T-cell (primary cell): ENCODE results near the gene LEMD3. TPM values are rescaled to one million over a fixed set of nuclear protein-coding genes. Genes with fewer than 3 reads are reported as not detected.

Experiments
- ATAC-seq, 4 experiments: fragments of 200-7000 bp in 3 of 4; fragments of 150-1000 bp in 1 of 4; cut with Tn5 transposase; replicated peaks in 1 of 4; 1 replicate in 3 of 4; 2 replicates in 1 of 4; pipeline ENCODE4 v1.10.0; 2021; ENCODE audit warnings: moderate library complexity in 3 of 4, mild to moderate bottlenecking in 2 of 4, moderate number of reproducible peaks in 1 of 4
- CTCF ChIA-PET, 2 donors: fragments of 300-600 bp; sonication (Branson Sonifier 250); formaldehyde crosslinking; loops; one replicate each; lab custom pipeline; 2022; ENCODE audit warnings: antibody characterized with exemption in 2 of 2; lab: Charles Lee
- POLR2A ChIA-PET, 2 donors: fragments of 300-600 bp; sonication (Branson Sonifier 250); formaldehyde crosslinking; loops; one replicate each; lab custom pipeline; 2022; ENCODE audit warnings: antibody characterized with exemption in 2 of 2; lab: Charles Lee
- DNase-seq, 35 experiments: peaks; one replicate each; pipeline versions ENCODE4 v3.0.0 to v3.0.0-alpha.2; 2013 to 2023
- H3K27ac ChIP-seq: one replicate; pipeline ENCODE4 v1.5.1; 2013; ENCODE audit warnings: low read length
- H3K27me3 ChIP-seq, 2 experiments: replicated peaks in 1 of 2; 1 replicate in 1 of 2; 2 replicates in 1 of 2; pipeline versions ENCODE4 v1.6.1 to v1.7.0; 2013; ENCODE audit warnings: low read length in 1 of 2, mixed read lengths in 1 of 2; ENCODE audit not compliant: control insufficient read depth in 2 of 2, insufficient read depth in 2 of 2; ENCODE audit errors: extremely low read depth in 1 of 2
- H3K36me3 ChIP-seq, 2 donors: 1 replicate in 1 of 2; 2 replicates in 1 of 2; pipeline versions ENCODE4 v1.6.1 to v1.7.0; 2013; ENCODE audit warnings: low read length in 1 of 2; ENCODE audit not compliant: control insufficient read depth in 2 of 2, insufficient read depth in 1 of 2; ENCODE audit errors: extremely low read depth in 1 of 2
- H3K4me1 ChIP-seq, 2 experiments: 1 replicate in 1 of 2; 2 replicates in 1 of 2; pipeline versions ENCODE4 v1.6.1 to v1.7.0; 2013; ENCODE audit warnings: low read length in 2 of 2, mixed read lengths in 1 of 2; ENCODE audit not compliant: insufficient read depth in 2 of 2, control insufficient read depth in 1 of 2; ENCODE audit errors: extremely low read depth in 1 of 2
- H3K4me3 ChIP-seq, 2 donors: 1 replicate in 1 of 2; 2 replicates in 1 of 2; pipeline versions ENCODE4 v1.5.1 to v1.7.0; 2013; ENCODE audit warnings: mild to moderate bottlenecking in 2 of 2, low read length in 1 of 2, moderate library complexity in 1 of 2; ENCODE audit not compliant: control insufficient read depth in 1 of 2; ENCODE audit errors: extremely low read depth in 1 of 2
- H3K9me3 ChIP-seq: 2 replicates; pipeline ENCODE4 v1.7.0; 2013
- H3K27ac Mint-ChIP-seq, 2 donors: one replicate each; pipeline ENCODE4 v1.8.0; 2020 to 2021; ENCODE audit warnings: mild to moderate bottlenecking in 2 of 2, mixed read lengths in 2 of 2
- H3K27me3 Mint-ChIP-seq, 2 donors: one replicate each; pipeline ENCODE4 v1.8.0; 2021 to 2022; ENCODE audit warnings: mixed read lengths in 2 of 2
- H3K36me3 Mint-ChIP-seq: one replicate; pipeline ENCODE4 v1.8.0; 2021; ENCODE audit warnings: mixed read lengths
- H3K4me1 Mint-ChIP-seq, 3 donors: one replicate each; pipeline ENCODE4 v1.8.0; 2020 to 2022; ENCODE audit warnings: mixed read lengths in 3 of 3, mild to moderate bottlenecking in 1 of 3
- H3K4me3 Mint-ChIP-seq, 3 donors: one replicate each; pipeline ENCODE4 v1.8.0; 2020 to 2022; ENCODE audit warnings: mild to moderate bottlenecking in 3 of 3, mixed read lengths in 3 of 3, moderate library complexity in 3 of 3
- H3K9me3 Mint-ChIP-seq, 3 donors: one replicate each; pipeline ENCODE4 v1.8.0; 2020 to 2022; ENCODE audit warnings: mixed read lengths in 3 of 3
- WGBS: methylation state at CpG from one replicate; pipeline ENCODE4 v1.1.5; 2013; ENCODE audit warnings: missing lambda C conversion rate; ENCODE audit not compliant: insufficient coverage; 5-methylcytosine and 5-hydroxymethylcytosine counted together
- total RNA-seq, 35 experiments: library from RNA in 6 of 35; stranded (reverse) in 6 of 35; fragments of 120-200 nt in 1 of 35; gene quantifications; one replicate each; pipeline versions ENCODE4 v1.2.1 to v1.2.4 and lab custom pipeline; 2013 to 2026

LEMD3 gene
- total RNA-seq, 5 donors from 2014 or later (not counting 1 experiment from before 2014, with no cell fraction given): 57.0 to 62.9 (median 58.2) TPM

- WGBS: no CpG with 5 or more reads among the region's 2 CpGs
- POLR2A ChIA-PET: interaction anchor here (0.6 kb wide), 2 partner anchors 725 to 769 kb away, joined by 3 to 4 read pairs; no protein-coding TSS in a partner anchor
- peaks cover 24 to 39% of the 10 kb centered on the region in 2 donors for H3K27me3 Mint-ChIP-seq
Observed at GRCh38 chr12:65147312-65147905, 22.0 kb upstream of the LEMD3 start.

GRCh38 chr12:65152012-65152411 is 17.4 kb upstream of the LEMD3 start:
- H3K27me3 ChIP-seq: no peaks in the 10 kb centered on the region
- Mint-ChIP-seq H3K9me3 (no peaks in the 10 kb centered on the region), H3K27ac (no peak overlapping the region), H3K4me3 (no peak overlapping the region), H3K27me3 (peaks cover 19% of the 10 kb centered on the region in 2 donors), H3K36me3 (no peaks in the 10 kb centered on the region), H3K4me1 (peaks cover 9 to 15% (median 10%) of the 10 kb centered on the region in 3 donors)
- POLR2A ChIA-PET: no interaction called here
- H3K4me1 ChIP-seq: peaks cover 0 to 8% of the 10 kb centered on the region in 2 experiments
- no peak for ATAC-seq
- no peak for DNase-seq
- no peak overlapping the region for H3K4me3 ChIP-seq
- H3K9me3 ChIP-seq: no peaks in the 10 kb centered on the region
- no peak overlapping the region for H3K27ac ChIP-seq
- no peaks in the 10 kb centered on the region for H3K36me3 ChIP-seq
- CTCF ChIA-PET: interaction anchor here in 1 of 2 donors (0.6 kb wide), 1 partner anchor 29 kb away, joined by 4 read pairs; no protein-coding TSS in a partner anchor

More at GRCh38 chr12:65147312-65147905, 22.0 kb upstream of the LEMD3 start:
- CTCF ChIA-PET: interaction anchor here in 1 of 2 donors (0.6 kb wide), 1 partner anchor 34 kb away, joined by 3 read pairs; no protein-coding TSS in a partner anchor
- Histone ChIP-seq H3K36me3 (no peaks in the 10 kb centered on the region), H3K4me1 (no peaks in the 10 kb centered on the region), H3K27ac (no peak overlapping the region), H3K4me3 (no peak overlapping the region), H3K9me3 (no peaks in the 10 kb centered on the region), H3K27me3 (no peaks in the 10 kb centered on the region)
- DNase-seq (no peak), ATAC-seq (no peak)
- no peaks in the 10 kb centered on the region for H3K4me1 Mint-ChIP-seq
- H3K27ac Mint-ChIP-seq: no peak overlapping the region
- H3K36me3 Mint-ChIP-seq: no peaks in the 10 kb centered on the region
- H3K9me3 Mint-ChIP-seq: no peaks in the 10 kb centered on the region
- no peak overlapping the region for H3K4me3 Mint-ChIP-seq

- H3K36me3 ChIP-seq: no peaks in the 10 kb centered on the region
- WGBS: no CpG with 5 or more reads among the region's 1 CpG
- no peaks in the 10 kb centered on the region for H3K9me3 ChIP-seq
- ChIA-PET POLR2A (interaction anchor here in 1 of 2 donors (0.6 kb wide), 1 partner anchor 22 kb away, joined by 3 read pairs; no protein-coding TSS in a partner anchor), CTCF (interaction anchor here in 1 of 2 donors (0.6 kb wide), 1 partner anchor 30 kb away, joined by 4 read pairs; no protein-coding TSS in a partner anchor)
- peaks cover 0 to 8% of the 10 kb centered on the region in 2 experiments for H3K4me1 ChIP-seq
- ATAC-seq (no peak), DNase-seq (no peak)
- H3K9me3 Mint-ChIP-seq: no peaks in the 10 kb centered on the region
- no peak overlapping the region for H3K4me3 Mint-ChIP-seq
- no peaks in the 10 kb centered on the region for H3K27me3 ChIP-seq
- peaks cover 9 to 16% (median 10%) of the 10 kb centered on the region in 3 donors for H3K4me1 Mint-ChIP-seq
- no peak overlapping the region for H3K27ac Mint-ChIP-seq
- no peak overlapping the region for H3K4me3 ChIP-seq
- H3K27ac ChIP-seq: no peak overlapping the region
- peaks cover 19% of the 10 kb centered on the region in 2 donors for H3K27me3 Mint-ChIP-seq
- no peaks in the 10 kb centered on the region for H3K36me3 Mint-ChIP-seq
Observed at GRCh38 chr12:65152596-65152995, 16.8 kb upstream of the LEMD3 start.

GRCh38 chr12:65155784-65156183 is 13.6 kb upstream of the LEMD3 start:
- Histone ChIP-seq H3K27me3 (no peaks in the 10 kb centered on the region), H3K4me3 (no peak overlapping the region), H3K27ac (peak overlapping the region; percentile 25), H3K9me3 (no peaks in the 10 kb centered on the region), H3K36me3 (no peaks in the 10 kb centered on the region), H3K4me1 (peaks cover 0 to 8% of the 10 kb centered on the region in 2 experiments)
- no peak overlapping the region for H3K4me3 Mint-ChIP-seq
- no peaks in the 10 kb centered on the region for H3K9me3 Mint-ChIP-seq
- H3K27me3 Mint-ChIP-seq: peaks cover 19 to 20% of the 10 kb centered on the region in 2 donors
- DNase-seq: no peak
- POLR2A ChIA-PET: interaction anchor here in 1 of 2 donors (2.0 kb wide), 1 partner anchor 13 kb away, joined by 20 read pairs; the partner anchor contains the start of gene LEMD3
- H3K4me1 Mint-ChIP-seq: peaks cover 9 to 16% (median 10%) of the 10 kb centered on the region in 3 donors
- peak overlapping the region in 1 of 2 donors; percentile 54 for H3K27ac Mint-ChIP-seq
- no peak for ATAC-seq
- H3K36me3 Mint-ChIP-seq: no peaks in the 10 kb centered on the region
- WGBS: no CpG with 5 or more reads among the region's 3 CpGs
- CTCF ChIA-PET: interaction anchor here (0.8 to 1.5 kb wide), 3 partner anchors 11 to 947 kb away, joined by 3 to 15 read pairs (median 4); partner anchors contain the start of gene LEMD3 (in 1 of the 2)

GRCh38 chr12:65156366-65156841 is 13.0 kb upstream of the LEMD3 start:
- Histone ChIP-seq H3K4me3 (no peak overlapping the region), H3K27ac (peak overlapping the region; percentile 25), H3K36me3 (no peaks in the 10 kb centered on the region), H3K9me3 (no peaks in the 10 kb centered on the region), H3K27me3 (no peaks in the 10 kb centered on the region), H3K4me1 (peaks cover 0 to 8% of the 10 kb centered on the region in 2 experiments)
- no CpG with 5 or more reads among the region's 2 CpGs for WGBS
- POLR2A ChIA-PET: interaction anchor here in 1 of 2 donors (2.0 kb wide), 1 partner anchor 12 kb away, joined by 20 read pairs; the partner anchor contains the start of gene LEMD3
- Mint-ChIP-seq H3K4me3 (peak overlapping the region; percentile 1 to 42 (median 5)), H3K36me3 (no peaks in the 10 kb centered on the region), H3K9me3 (no peaks in the 10 kb centered on the region), H3K27me3 (peaks cover 19% of the 10 kb centered on the region in 2 donors), H3K27ac (peak overlapping the region; percentile 80 to 83), H3K4me1 (peaks cover 9 to 16% (median 10%) of the 10 kb centered on the region in 3 donors)
- DNase-seq (peak in 2 of 35 experiments; percentile 15 to 21), ATAC-seq (peak; percentile 52 to 70 (median 65))
- CTCF ChIA-PET: interaction anchor here (0.8 to 1.5 kb wide), 3 partner anchors 12 to 76 kb away, joined by 4 to 15 read pairs (median 6); partner anchors contain the start of gene LEMD3 (in 1 of the 2)

GRCh38 chr12:65157091-65157490 is 12.3 kb upstream of the LEMD3 start:
- no peaks in the 10 kb centered on the region for H3K9me3 ChIP-seq
- H3K27ac ChIP-seq: no peak overlapping the region
- no peaks in the 10 kb centered on the region for H3K27me3 ChIP-seq
- Mint-ChIP-seq H3K27me3 (peaks cover 17 to 20% of the 10 kb centered on the region in 2 donors), H3K4me3 (no peak overlapping the region), H3K27ac (peak overlapping the region; percentile 80 to 83), H3K9me3 (no peaks in the 10 kb centered on the region), H3K4me1 (peaks cover 9 to 16% (median 10%) of the 10 kb centered on the region in 3 donors), H3K36me3 (no peaks in the 10 kb centered on the region)
- no peak overlapping the region for H3K4me3 ChIP-seq
- ATAC-seq (no peak), DNase-seq (no peak)
- ChIA-PET POLR2A (interaction anchor here in 1 of 2 donors (2.0 kb wide), 1 partner anchor 12 kb away, joined by 20 read pairs; the partner anchor contains the start of gene LEMD3), CTCF (interaction anchor here in 1 of 2 donors (1.1 to 1.5 kb wide), 2 partner anchors 12 to 76 kb away, joined by 6 to 15 read pairs; partner anchors contain the start of gene LEMD3)
- WGBS: no CpG with 5 or more reads among the region's 4 CpGs
- peaks cover 0 to 8% of the 10 kb centered on the region in 2 experiments for H3K4me1 ChIP-seq
- no peaks in the 10 kb centered on the region for H3K36me3 ChIP-seq
